HFF-Myc (cell line): ENCODE data around the gene RBM22.

ENCODE experiments used
- DNase-seq: peaks from one replicate; pipeline ENCODE4 v3.0.0-alpha.2; 2011; ENCODE audit warnings: low read depth; ENCODE audit errors: extremely low read depth
- H3K4me3 ChIP-seq: replicated peaks from 2 replicates; pipeline ENCODE4 v1.5.1; 2011; ENCODE audit warnings: low read depth, mild to moderate bottlenecking, control low read depth, low read length
- CTCF ChIP-seq: IDR thresholded peaks from 2 replicates; pipeline ENCODE4 v1.5.1; 2012; ENCODE audit warnings: mild to moderate bottlenecking, low read depth, low read length, control low read depth; ENCODE audit errors: missing control alignments

RBM22 gene

DNA sequence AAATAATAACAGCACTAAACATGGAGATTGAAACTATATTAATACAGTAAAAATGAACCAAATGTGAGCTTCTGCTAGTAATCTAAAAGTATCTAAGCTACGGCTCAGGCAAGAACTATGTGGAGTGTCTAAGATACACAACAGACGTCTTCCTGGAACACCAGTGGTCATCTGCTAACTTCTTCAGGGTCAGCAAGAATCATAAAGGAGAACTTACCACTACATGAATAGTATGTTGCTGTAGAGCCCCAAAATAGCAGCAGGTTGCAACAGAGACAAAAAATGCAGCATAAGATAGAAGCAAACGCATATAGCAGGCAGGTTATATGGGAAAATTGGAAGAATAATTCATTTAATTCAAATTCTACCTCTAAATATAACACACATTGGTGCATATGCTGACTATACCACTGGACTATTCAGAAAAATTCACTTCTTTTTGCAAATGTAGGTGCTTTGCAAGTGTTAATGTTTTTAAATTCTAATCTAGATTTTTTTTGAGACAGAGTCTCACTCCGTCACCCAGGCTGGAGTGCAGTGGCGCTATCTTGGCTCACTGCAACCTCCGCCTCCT lies 30.9 kb upstream of the RBM22 start:
- no peak for DNase-seq
- H3K4me3 ChIP-seq = no peak overlapping the region

GRCh38 chr5:150729859-150730258 lies 29.0 kb upstream of the RBM22 start:
- no peak for TF ChIP-seq CTCF
- DNase-seq = no peak

More for the DNA sequence above, 30.9 kb upstream of the RBM22 start:
- TF ChIP-seq CTCF = no peak

GRCh38 chr5:150723845-150724244 lies 23.0 kb upstream of the RBM22 start:
- H3K4me3 ChIP-seq = no peak overlapping the region
- no peak for TF ChIP-seq CTCF
- DNase-seq = no peak

More at GRCh38 chr5:150729859-150730258, 29.0 kb upstream of the RBM22 start:
- no peak overlapping the region for H3K4me3 ChIP-seq

GRCh38 chr5:150710165-150710564 lies 9.3 kb upstream of the RBM22 start:
- DNase-seq = no peak
- no peak overlapping the region for H3K4me3 ChIP-seq
- TF ChIP-seq CTCF = no peak

DNA sequence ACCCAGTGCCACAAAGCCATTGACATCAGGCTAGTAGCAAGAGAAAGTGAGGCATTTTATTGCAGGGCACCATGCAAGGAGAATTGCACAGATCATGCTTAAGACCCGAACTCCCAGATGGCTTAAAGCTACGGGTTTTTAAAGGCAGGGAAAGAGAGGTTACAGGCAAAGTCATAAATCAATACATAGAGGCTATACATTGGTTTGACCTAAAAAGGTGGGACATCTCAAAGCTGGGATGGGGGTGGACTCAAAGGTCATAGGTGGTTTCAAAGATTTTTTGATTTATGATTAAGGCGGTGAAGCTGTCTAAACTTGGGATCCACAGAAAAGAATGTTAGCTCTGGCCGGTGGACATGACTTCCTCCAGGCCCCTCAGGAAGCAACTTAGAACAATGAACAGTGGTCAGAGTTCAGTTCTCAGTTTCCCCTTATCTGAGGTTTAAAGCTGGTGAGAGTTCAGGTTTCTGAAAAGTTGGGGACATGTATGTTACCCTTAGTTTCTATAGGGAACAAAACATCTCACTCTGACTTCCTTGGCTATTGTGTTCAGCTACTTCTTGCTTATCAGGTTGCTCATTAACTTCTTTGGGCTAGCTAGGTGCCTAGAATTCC lies 6.0 kb upstream of the RBM22 start:
- TF ChIP-seq CTCF = no peak
- H3K4me3 ChIP-seq = no peak overlapping the region
- no peak for DNase-seq

- H3K4me3 ChIP-seq = no peak overlapping the region
- no peak for DNase-seq
- TF ChIP-seq CTCF = no peak
These were observed 2.9 kb upstream of the RBM22 start for GRCh38 chr5:150703762-150704161.

GRCh38 chr5:150700246-150700593 lies 642 bp downstream of the RBM22 start:
- no peak for TF ChIP-seq CTCF
- DNase-seq = no peak
- H3K4me3 ChIP-seq = peak overlapping the region; percentile 92
